Chondrocyte (in vitro differentiated cells): ENCODE results near the gene HIPK4. TPM values are rescaled to one million over a fixed set of nuclear protein-coding genes. Genes with fewer than 3 reads are reported as not detected.
A peak's percentile ranks its signal among the peaks of the same experiment; 100 is the strongest.

ENCODE experiments used
- DNase-seq: peaks from one replicate; pipeline ENCODE4 v3.0.0; 2021; ENCODE audit warnings: mixed read lengths, low spot score
- H3K27ac Mint-ChIP-seq: one replicate; pipeline ENCODE4 v1.8.0; 2021; ENCODE audit warnings: mild to moderate bottlenecking, moderate library complexity, mixed read lengths; ENCODE audit not compliant: unreplicated experiment
- H3K27me3 Mint-ChIP-seq: 2 replicates; pipeline ENCODE4 v1.8.0; 2021; ENCODE audit warnings: low read depth, mixed read lengths
- H3K36me3 Mint-ChIP-seq: 2 replicates; pipeline ENCODE4 v1.8.0; 2021; ENCODE audit warnings: low read depth, mixed read lengths
- H3K4me1 Mint-ChIP-seq: 2 replicates; pipeline ENCODE4 v1.8.0; 2021; ENCODE audit warnings: low read depth, mild to moderate bottlenecking, mixed read lengths
- H3K4me3 Mint-ChIP-seq: one replicate; pipeline ENCODE4 v1.8.0; 2021; ENCODE audit warnings: mild to moderate bottlenecking, moderate library complexity, mixed read lengths; ENCODE audit not compliant: unreplicated experiment
- H3K9me3 Mint-ChIP-seq: 2 replicates; pipeline ENCODE4 v1.8.0; 2021; ENCODE audit warnings: low read depth, mixed read lengths
- CTCF ChIP-seq: fragments of 200-600 bp; sonication (generic); IDR thresholded peaks from 2 replicates; pipeline ENCODE4 v1.5.0; 2021; ENCODE audit warnings: antibody characterized with exemption, mild to moderate bottlenecking, moderate library complexity
- total RNA-seq: library from RNA; stranded (reverse); gene quantifications from 3 replicates; pipeline ENCODE4 v1.2.1, GENCODE V29; 2021

The HIPK4 gene
- total RNA-seq, 1 donor from 2014 or later = 0.20 TPM

DNA sequence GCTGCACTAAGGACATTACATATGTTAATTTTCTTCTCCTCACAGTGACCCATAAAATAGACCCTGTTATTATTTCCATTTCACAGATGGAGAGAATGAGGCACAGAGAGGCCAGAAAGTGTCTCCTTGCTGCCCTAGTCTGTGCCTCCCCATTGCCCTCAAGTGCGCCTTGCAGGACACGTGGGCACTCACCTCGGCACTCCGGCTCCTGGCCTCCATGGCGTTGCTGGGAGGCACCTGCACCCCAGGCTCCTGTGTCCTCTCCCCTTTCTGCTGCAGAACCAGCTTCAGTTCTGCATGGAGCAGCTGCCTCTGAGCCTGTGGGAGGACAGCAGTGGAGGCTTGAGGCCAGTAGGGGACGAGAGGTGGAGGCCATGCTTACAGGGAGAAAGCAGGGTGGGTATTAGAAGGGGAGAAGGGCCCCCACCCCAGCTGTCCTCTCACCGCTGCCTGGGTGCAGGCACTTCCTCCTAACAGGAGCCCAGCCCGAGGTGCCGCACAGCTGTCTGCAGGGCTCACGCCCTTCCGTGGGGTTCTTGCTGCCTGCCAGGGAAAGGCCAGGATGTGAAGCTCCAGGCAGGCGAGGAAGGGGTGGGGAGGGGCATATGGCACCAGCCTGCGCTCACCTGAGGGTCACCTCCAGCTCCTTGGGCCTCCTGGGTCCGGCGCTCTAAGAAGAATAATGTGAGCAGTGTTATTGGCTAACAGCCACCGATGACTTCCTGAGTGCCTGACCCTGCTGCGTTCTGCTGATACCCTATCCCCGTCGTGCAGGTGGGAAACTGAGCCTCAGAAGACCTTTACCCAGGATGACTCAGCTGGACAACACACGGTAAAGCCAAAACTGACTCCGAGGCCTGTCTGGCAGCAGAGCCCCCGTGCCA, 18.0 kb upstream of the HIPK4 start:
- no peak for TF ChIP-seq CTCF
- no peaks in the 10 kb centered on the region for H3K9me3 Mint-ChIP-seq
- no peak overlapping the region for H3K4me3 Mint-ChIP-seq
- H3K4me1 Mint-ChIP-seq = peaks cover 26% of the 10 kb centered on the region
- no peak overlapping the region for H3K27ac Mint-ChIP-seq
- DNase-seq = no peak
- no peaks in the 10 kb centered on the region for H3K36me3 Mint-ChIP-seq
- H3K27me3 Mint-ChIP-seq = no peaks in the 10 kb centered on the region

GRCh38 chr19:40403262-40403984, 13.4 kb upstream of the HIPK4 start:
- no peaks in the 10 kb centered on the region for H3K27me3 Mint-ChIP-seq
- TF ChIP-seq CTCF = peak; percentile 44
- H3K4me1 Mint-ChIP-seq = peaks cover 18% of the 10 kb centered on the region
- peaks cover 2% of the 10 kb centered on the region for H3K36me3 Mint-ChIP-seq
- H3K9me3 Mint-ChIP-seq = no peaks in the 10 kb centered on the region
- peak overlapping the region; percentile 80 for H3K27ac Mint-ChIP-seq
- peak; percentile 96 for DNase-seq
- H3K4me3 Mint-ChIP-seq = peak overlapping the region; percentile 79

GRCh38 chr19:40400559-40400958, 10.6 kb upstream of the HIPK4 start:
- Mint-ChIP-seq H3K4me1 (peaks cover 18% of the 10 kb centered on the region), H3K36me3 (peaks cover 4% of the 10 kb centered on the region), H3K27ac (no peak overlapping the region), H3K9me3 (no peaks in the 10 kb centered on the region), H3K27me3 (no peaks in the 10 kb centered on the region), H3K4me3 (no peak overlapping the region)
- DNase-seq = no peak
- TF ChIP-seq CTCF = no peak

DNA sequence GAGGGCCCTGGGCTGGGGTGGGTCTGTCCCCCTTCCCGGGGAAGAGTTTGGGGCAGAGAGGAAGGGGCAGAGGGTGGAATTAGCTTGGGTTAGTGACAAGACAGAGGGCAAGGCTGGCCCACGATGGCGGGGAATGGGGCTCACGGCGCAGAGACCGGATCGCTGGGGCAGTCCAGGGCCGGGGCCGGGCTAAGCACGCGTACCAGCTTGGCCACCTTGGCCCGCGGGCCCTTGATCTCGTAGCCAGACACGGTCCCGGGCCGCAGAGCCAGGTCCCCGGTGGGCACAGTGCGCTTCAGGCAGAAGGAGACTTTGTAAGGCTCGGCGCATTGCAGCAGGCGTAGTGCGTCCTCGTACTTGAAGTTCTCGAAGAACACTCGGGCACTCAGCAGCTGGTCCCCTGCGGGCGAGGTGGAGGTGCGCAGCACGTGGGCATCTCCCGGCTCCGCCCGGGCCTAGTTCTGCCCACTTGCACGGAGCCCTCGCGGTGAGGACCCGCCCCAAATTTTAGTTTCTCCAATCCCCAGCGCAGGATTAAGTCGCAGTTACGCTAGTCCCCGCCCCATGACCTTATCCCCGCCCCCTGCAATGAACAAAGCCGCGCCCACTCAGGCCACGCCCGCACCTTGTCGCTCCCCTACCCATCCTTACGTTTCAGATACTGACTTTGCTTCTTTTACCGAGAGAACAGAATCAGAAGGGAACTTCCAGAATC, 8.6 kb upstream of the HIPK4 start:
- H3K9me3 Mint-ChIP-seq = no peaks in the 10 kb centered on the region
- DNase-seq = no peak

More for the DNA sequence above, 8.6 kb upstream of the HIPK4 start:
- Mint-ChIP-seq H3K4me3 (no peak overlapping the region), H3K4me1 (peaks cover 9% of the 10 kb centered on the region), H3K36me3 (peaks cover 4% of the 10 kb centered on the region), H3K27me3 (no peaks in the 10 kb centered on the region), H3K27ac (no peak overlapping the region)
- TF ChIP-seq CTCF = no peak
